A549 (cell line): ENCODE measurements around the gene KRTAP10-9.
"Not testable (repeated sequence)": the region's sequence is repeated elsewhere in the genome, so short reads cannot be mapped to it uniquely, and the experiment has no call there.

Experiments used
- CTCF ChIP-seq: fragments of >200 bp; sonication (Bioruptor Twin); formaldehyde crosslinking; IDR thresholded peaks from 3 replicates; pipeline ENCODE4 v1.5.1; 2016
- EP300 ChIP-seq, 2 experiments: fragments of >200 bp; sonication (Bioruptor Twin); formaldehyde crosslinking; IDR thresholded peaks; 2 replicates in 1 of 2; 3 replicates in 1 of 2; pipeline ENCODE4 v1.6.1; 2016 to 2017
- MAX ChIP-seq: IDR thresholded peaks from 2 replicates; pipeline ENCODE4 v1.6.1; 2012
- NFE2L2 ChIP-seq: fragments of 150-350 bp; conservative IDR thresholded peaks from 2 replicates; pipeline ENCODE4 v1.6.1; 2014; ENCODE audit warnings: low read length
- POLR2A ChIP-seq: IDR thresholded peaks from 2 replicates; pipeline ENCODE4 v1.6.1; 2012; ENCODE audit warnings: mild to moderate bottlenecking, low read length
- POLR2AphosphoS2 ChIP-seq: conservative IDR thresholded peaks from 2 replicates; pipeline ENCODE4 v1.6.1; 2012; ENCODE audit warnings: low read length, improper control_type of control experiment, inconsistent platforms
- RAD21 ChIP-seq, 2 experiments: fragments of >200 bp in 1 of 2; sonication (Bioruptor Twin) in 1 of 2; formaldehyde crosslinking in 1 of 2; IDR thresholded peaks in 1 of 2; conservative IDR thresholded peaks in 1 of 2; 2 replicates in 1 of 2; 3 replicates in 1 of 2; pipeline ENCODE4 v1.6.1; 2012 to 2018; ENCODE audit warnings: inconsistent platforms in 1 of 2
- REST ChIP-seq: fragments of 200-600 bp; sonication (generic); IDR thresholded peaks from 2 replicates; pipeline ENCODE4 v1.6.1; 2016; ENCODE audit warnings: antibody characterized with exemption, mild to moderate bottlenecking, moderate library complexity
- SMC3 ChIP-seq: fragments of >200 bp; sonication (Bioruptor Twin); formaldehyde crosslinking; IDR thresholded peaks from 3 replicates; pipeline ENCODE4 v1.6.1; 2018; ENCODE audit warnings: inconsistent platforms
- ZFP36 ChIP-seq: fragments of 450-650 bp; IDR thresholded peaks from 2 replicates; pipeline ENCODE4 v1.6.1; 2014; ENCODE audit warnings: borderline replicate concordance; ENCODE audit not compliant: partially characterized antibody

- TF ChIP-seq SMC3; CTCF; POLR2A; MAX; POLR2AphosphoS2; REST; EP300 (IDR thresholded peaks at IDR 0.05); RAD21 (conservative IDR thresholded peaks at IDR 0.05 in 1 of 2, IDR thresholded peaks at IDR 0.05 in 1 of 2); ZFP36; NFE2L2: not testable (repeated sequence)
Measured at GRCh38 chr21:44627181-44627822, 409 bp downstream of the KRTAP10-9 start.
